K562 (cell line): Measurements from ENCODE around the gene TMEM88. TPM values are rescaled to one million over a fixed set of nuclear protein-coding genes. Genes with fewer than 3 reads are reported as not detected.

ENCODE experiments used
- CHD1 ChIP-seq: fragments of 200-600 bp; sonication (generic); IDR thresholded peaks from one replicate; pipeline ENCODE4 v1.6.1; 2012; ENCODE audit warnings: mild to moderate bottlenecking, moderate library complexity, low read length, inconsistent platforms
- ELF4 ChIP-seq: fragments of 450-650 bp; formaldehyde crosslinking; IDR thresholded peaks from 2 replicates; pipeline ENCODE4 v1.4.0; 2022; ENCODE audit warnings: missing genetic modification characterization
- IFI16 ChIP-seq: fragments of 250-450 bp; sonication (Bioruptor Pico); IDR thresholded peaks from 2 replicates; pipeline ENCODE4 v2.1.2; 2022; ENCODE audit warnings: mild to moderate bottlenecking, inconsistent platforms
- KAT8 ChIP-seq: fragments of 450-650 bp; IDR thresholded peaks from 2 replicates; pipeline ENCODE4 v1.6.1; 2016; ENCODE audit warnings: low read depth, mild to moderate bottlenecking
- MYNN ChIP-seq, 2 experiments: sonication (generic); formaldehyde crosslinking in 1 of 2; IDR thresholded peaks; 2 replicates each; pipeline versions ENCODE4 v1.5.0 to v1.6.1; 2016 to 2020; ENCODE audit warnings: antibody characterized with exemption in 1 of 2, missing genetic modification reagents in 1 of 2
- NFRKB ChIP-seq: fragments of 450-650 bp; IDR thresholded peaks from 2 replicates; pipeline ENCODE4 v1.6.1; 2016; ENCODE audit warnings: low read depth
- NR3C1 ChIP-seq: sonication (generic); formaldehyde crosslinking; IDR thresholded peaks from 2 replicates; pipeline ENCODE4 v1.8.1; 2022; ENCODE audit warnings: missing genetic modification reagents
- SMAD2 ChIP-seq: fragments of 150-350 bp; IDR thresholded peaks from 2 replicates; pipeline ENCODE4 v1.6.1; 2014; ENCODE audit warnings: low read depth, mild to moderate bottlenecking, low read length
- TEAD1 ChIP-seq, 2 experiments: fragments of 450-650 bp in 1 of 2; sonication (generic) in 1 of 2; formaldehyde crosslinking; IDR thresholded peaks; 2 replicates each; pipeline versions ENCODE4 v1.4.0 to v1.8.0; 2020 to 2022; ENCODE audit warnings: mild to moderate bottlenecking in 2 of 2, missing genetic modification reagents in 1 of 2
- ZFP1 ChIP-seq: fragments of 450-650 bp; formaldehyde crosslinking; IDR thresholded peaks from 2 replicates; pipeline ENCODE4 v1.4.0; 2020; ENCODE audit warnings: mild to moderate bottlenecking, mixed read lengths
- ZKSCAN3 ChIP-seq: fragments of 250-450 bp; sonication (Bioruptor Pico); IDR thresholded peaks from 2 replicates; pipeline ENCODE4 v1.4.0; 2020
- ZNF592 ChIP-seq: fragments of 450-650 bp; IDR thresholded peaks from 2 replicates; pipeline ENCODE4 v1.6.1; 2017; ENCODE audit warnings: antibody characterized with exemption, mild to moderate bottlenecking
- ZNF77 ChIP-seq: fragments of 250-450 bp; sonication (Bioruptor Pico); IDR thresholded peaks from 2 replicates; pipeline ENCODE4 v1.5.0; 2020
- polyA plus RNA-seq, 8 experiments: library from polyadenylated mRNA; depleted of rRNA in 4 of 8; stranded (reverse) in 5 of 8; unstranded in 3 of 8; fragments of >200 nt; fragmentation: Nextera tagmentation in 2 of 8; fragmentation: Illumina TruSeq in 1 of 8; extraction: Ambion mirVana in 2 of 8; extraction: Trizol in 1 of 8; gene quantifications; 2 replicates each; pipeline versions ENCODE4 v1.2.1 to v1.2.3, GENCODE V29; 2011 to 2014; ENCODE audit warnings: inconsistent platforms in 1 of 8, missing spikeins in 1 of 8
- total RNA-seq, 7 experiments: library from RNA; depleted of rRNA in 6 of 7; stranded (reverse); fragments of >200 nt in 6 of 7; fragmentation: Illumina TruSeq in 2 of 7; extraction: Trizol in 2 of 7; gene quantifications; 2 replicates each; pipeline versions ENCODE4 v1.2.1 to v1.2.3, GENCODE V29; 2011 to 2021; ENCODE audit warnings: low replicate concordance in 1 of 7
- TF ChIP-seq, protein P1 (sequence below): fragments of 200-800 bp; sonication (Bioruptor generic); IDR thresholded peaks from 2 replicates; pipeline ENCODE4 v1.6.1; 2017; ENCODE audit warnings: missing genetic modification characterization, missing compliant biosample characterization
- TF ChIP-seq, protein P2 (sequence below): sonication (generic); formaldehyde crosslinking; IDR thresholded peaks from 2 replicates; pipeline ENCODE4 v1.8.0; 2022; ENCODE audit warnings: mild to moderate bottlenecking, missing genetic modification reagents
- TF ChIP-seq, protein P3 (sequence below): fragments of 250-450 bp; sonication (Bioruptor Pico); IDR thresholded peaks from 2 replicates; pipeline ENCODE4 v1.8.0; 2021; ENCODE audit warnings: mild to moderate bottlenecking, moderate library complexity

Gene TMEM88
- total and polyA plus RNA-seq, 9 of the 15 experiments (the other 6 are each of a cell fraction or from before 2014, with no cell fraction given), result 0.10 to 1.4 (median 0.36) TPM; not detected in 3

DNA sequence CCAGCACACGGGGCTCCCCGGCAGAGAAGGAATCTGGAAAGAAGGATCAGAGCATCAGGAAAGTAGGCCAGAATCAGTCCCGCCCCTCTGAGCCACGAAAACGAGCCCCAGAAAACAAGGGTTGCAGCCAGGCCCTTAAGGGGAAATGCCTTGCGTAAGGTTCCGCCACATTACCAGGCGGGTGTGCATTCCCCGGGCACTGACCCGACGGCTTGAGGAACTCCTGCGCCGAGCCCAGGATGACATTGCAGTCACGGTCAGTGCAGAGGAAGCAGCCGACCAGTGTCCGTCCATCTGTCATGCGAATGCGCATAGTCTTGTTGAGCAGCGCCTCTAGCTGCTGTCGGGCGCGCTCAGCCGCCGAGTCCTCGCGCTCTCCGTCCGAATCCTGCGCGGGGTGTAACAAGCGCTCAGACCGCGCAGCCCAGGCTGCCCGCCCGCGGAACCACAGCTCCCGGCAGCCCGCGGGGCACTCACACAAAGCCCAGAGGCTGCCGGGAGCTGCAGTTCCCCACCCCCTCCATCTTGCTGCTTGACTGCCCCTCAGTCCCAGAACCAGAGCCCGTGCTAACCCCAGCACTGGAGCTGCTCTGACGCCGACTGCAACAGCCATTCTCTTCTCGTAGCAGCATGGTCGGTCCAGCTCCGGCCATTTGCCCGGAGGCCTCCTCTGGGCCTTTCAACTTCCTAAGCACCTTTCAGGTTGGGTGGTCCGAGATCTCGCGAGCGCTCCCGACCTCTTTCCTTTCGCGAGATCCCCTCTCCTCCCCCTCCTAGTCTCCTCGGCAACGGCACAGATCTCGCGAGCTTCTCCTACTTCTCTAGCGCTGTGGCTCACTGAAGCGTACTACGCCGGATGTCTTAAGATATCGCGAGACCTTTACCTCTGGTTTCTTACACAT, 2.2 kb downstream of the TMEM88 start, which contains the start of gene NAA38 (continued):
- TF ChIP-seq ZKSCAN3, result no peak
- TF ChIP-seq SMAD2, result no peak
- TF ChIP-seq IFI16 (CRISPR knock-in tag), result no peak
- no peak for TF ChIP-seq ZFP1 (CRISPR knock-in tag)
- no peak for TF ChIP-seq NR3C1 (CRISPR knock-in tag)
- TF ChIP-seq NFRKB, result no peak
- 0 out of 2 replicates have a peak, but pooled peaks have one; percentile 4 for TF ChIP-seq MYNN (IDR thresholded peaks at IDR 0.05)
- no peak for TF ChIP-seq MYNN (CRISPR knock-in tag; IDR thresholded peaks at IDR 0.05)
- TF ChIP-seq CHD1, result no peak
- no peak for TF ChIP-seq ELF4 (CRISPR knock-in tag)
- TF ChIP-seq, protein P1, sequence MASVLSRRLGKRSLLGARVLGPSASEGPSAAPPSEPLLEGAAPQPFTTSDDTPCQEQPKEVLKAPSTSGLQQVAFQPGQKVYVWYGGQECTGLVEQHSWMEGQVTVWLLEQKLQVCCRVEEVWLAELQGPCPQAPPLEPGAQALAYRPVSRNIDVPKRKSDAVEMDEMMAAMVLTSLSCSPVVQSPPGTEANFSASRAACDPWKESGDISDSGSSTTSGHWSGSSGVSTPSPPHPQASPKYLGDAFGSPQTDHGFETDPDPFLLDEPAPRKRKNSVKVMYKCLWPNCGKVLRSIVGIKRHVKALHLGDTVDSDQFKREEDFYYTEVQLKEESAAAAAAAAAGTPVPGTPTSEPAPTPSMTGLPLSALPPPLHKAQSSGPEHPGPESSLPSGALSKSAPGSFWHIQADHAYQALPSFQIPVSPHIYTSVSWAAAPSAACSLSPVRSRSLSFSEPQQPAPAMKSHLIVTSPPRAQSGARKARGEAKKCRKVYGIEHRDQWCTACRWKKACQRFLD (CRISPR knock-in tag), result no peak
- no peak for TF ChIP-seq ZNF592
- no peak for TF ChIP-seq ZNF77
- TF ChIP-seq, protein P2, sequence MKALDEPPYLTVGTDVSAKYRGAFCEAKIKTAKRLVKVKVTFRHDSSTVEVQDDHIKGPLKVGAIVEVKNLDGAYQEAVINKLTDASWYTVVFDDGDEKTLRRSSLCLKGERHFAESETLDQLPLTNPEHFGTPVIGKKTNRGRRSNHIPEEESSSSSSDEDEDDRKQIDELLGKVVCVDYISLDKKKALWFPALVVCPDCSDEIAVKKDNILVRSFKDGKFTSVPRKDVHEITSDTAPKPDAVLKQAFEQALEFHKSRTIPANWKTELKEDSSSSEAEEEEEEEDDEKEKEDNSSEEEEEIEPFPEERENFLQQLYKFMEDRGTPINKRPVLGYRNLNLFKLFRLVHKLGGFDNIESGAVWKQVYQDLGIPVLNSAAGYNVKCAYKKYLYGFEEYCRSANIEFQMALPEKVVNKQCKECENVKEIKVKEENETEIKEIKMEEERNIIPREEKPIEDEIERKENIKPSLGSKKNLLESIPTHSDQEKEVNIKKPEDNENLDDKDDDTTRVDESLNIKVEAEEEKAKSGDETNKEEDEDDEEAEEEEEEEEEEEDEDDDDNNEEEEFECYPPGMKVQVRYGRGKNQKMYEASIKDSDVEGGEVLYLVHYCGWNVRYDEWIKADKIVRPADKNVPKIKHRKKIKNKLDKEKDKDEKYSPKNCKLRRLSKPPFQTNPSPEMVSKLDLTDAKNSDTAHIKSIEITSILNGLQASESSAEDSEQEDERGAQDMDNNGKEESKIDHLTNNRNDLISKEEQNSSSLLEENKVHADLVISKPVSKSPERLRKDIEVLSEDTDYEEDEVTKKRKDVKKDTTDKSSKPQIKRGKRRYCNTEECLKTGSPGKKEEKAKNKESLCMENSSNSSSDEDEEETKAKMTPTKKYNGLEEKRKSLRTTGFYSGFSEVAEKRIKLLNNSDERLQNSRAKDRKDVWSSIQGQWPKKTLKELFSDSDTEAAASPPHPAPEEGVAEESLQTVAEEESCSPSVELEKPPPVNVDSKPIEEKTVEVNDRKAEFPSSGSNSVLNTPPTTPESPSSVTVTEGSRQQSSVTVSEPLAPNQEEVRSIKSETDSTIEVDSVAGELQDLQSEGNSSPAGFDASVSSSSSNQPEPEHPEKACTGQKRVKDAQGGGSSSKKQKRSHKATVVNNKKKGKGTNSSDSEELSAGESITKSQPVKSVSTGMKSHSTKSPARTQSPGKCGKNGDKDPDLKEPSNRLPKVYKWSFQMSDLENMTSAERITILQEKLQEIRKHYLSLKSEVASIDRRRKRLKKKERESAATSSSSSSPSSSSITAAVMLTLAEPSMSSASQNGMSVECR (CRISPR knock-in tag), result peak; percentile 16; the same call in 1 of the 2 replicates
- TF ChIP-seq TEAD1 (CRISPR knock-in tag; IDR thresholded peaks at IDR 0.05), result 0 out of 4 replicates have a peak, but pooled peaks of 1 of the 2 experiments have one; percentile 46
- no peak for TF ChIP-seq KAT8
- TF ChIP-seq, protein P3, sequence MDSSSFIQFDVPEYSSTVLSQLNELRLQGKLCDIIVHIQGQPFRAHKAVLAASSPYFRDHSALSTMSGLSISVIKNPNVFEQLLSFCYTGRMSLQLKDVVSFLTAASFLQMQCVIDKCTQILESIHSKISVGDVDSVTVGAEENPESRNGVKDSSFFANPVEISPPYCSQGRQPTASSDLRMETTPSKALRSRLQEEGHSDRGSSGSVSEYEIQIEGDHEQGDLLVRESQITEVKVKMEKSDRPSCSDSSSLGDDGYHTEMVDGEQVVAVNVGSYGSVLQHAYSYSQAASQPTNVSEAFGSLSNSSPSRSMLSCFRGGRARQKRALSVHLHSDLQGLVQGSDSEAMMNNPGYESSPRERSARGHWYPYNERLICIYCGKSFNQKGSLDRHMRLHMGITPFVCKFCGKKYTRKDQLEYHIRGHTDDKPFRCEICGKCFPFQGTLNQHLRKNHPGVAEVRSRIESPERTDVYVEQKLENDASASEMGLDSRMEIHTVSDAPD (CRISPR knock-in tag), result no peak
